ENCODE measurements around the gene KRTCAP3.

Gene KRTCAP3, protein sequence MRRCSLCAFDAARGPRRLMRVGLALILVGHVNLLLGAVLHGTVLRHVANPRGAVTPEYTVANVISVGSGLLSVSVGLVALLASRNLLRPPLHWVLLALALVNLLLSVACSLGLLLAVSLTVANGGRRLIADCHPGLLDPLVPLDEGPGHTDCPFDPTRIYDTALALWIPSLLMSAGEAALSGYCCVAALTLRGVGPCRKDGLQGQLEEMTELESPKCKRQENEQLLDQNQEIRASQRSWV

DNA sequence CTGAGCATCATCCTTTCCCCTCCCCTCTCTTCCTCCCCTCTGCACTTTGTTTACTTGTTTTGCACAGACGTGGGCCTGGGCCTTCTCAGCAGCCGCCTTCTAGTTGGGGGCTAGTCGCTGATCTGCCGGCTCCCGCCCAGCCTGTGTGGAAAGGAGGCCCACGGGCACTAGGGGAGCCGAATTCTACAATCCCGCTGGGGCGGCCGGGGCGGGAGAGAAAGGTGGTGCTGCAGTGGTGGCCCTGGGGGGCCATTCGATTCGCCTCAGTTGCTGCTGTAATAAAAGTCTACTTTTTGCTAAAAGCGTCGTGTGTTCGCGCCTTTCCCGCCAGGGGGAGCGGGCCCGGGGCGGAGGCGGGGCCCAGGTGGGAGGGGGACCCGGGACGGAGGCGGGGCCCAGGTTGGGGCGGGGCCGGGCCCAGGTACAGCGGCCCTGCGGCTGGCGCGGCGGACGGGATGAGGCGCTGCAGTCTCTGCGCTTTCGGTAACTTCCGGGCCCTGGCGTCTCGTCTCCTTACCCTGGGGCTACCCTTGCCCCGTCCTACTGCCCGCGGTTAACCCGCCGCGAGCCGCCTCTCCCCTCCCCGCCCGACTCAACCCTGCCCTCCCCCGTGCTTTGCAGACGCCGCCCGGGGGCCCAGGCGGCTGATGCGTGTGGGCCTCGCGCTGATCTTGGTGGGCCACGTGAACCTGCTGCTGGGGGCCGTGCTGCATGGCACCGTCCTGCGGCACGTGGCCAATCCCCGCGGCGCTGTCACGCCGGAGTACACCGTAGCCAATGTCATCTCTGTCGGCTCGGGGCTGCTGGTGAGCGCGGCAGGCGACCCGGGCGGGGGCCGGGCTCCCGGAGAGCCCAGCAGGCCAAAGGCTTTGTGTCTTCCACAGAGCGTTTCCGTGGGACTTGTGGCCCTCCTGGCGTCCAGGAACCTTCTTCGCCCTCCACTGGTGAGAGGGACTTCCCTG, at the start of gene KRTCAP3:
KRTCAP3 (plus strand) TSS at position 424 of the 962 bp plus-strand sequence; CDS start at position 456, 32 bp downstream.
- peaks cover 37% of the 10 kb centered on the region for H3K36me3 ChIP-seq (ENCODE audit: control insufficient read depth, insufficient read depth, low read length)
- H3K9ac ChIP-seq (ENCODE audit: low read length): no peak within 1 kb of the TSS
- H3K27ac ChIP-seq (ENCODE audit: low read depth, low read length): no peak within 1 kb of the TSS
- no peaks in the 10 kb centered on the region for H3K27me3 ChIP-seq (ENCODE audit: control insufficient read depth, insufficient read depth, low read length)
- H3K4me1 ChIP-seq (ENCODE audit: control insufficient read depth, insufficient read depth, low read length): no peaks in the 10 kb centered on the region
- peak within 1 kb of the TSS; percentile 62 for H3K4me3 ChIP-seq (ENCODE audit: low read length)

DNA sequence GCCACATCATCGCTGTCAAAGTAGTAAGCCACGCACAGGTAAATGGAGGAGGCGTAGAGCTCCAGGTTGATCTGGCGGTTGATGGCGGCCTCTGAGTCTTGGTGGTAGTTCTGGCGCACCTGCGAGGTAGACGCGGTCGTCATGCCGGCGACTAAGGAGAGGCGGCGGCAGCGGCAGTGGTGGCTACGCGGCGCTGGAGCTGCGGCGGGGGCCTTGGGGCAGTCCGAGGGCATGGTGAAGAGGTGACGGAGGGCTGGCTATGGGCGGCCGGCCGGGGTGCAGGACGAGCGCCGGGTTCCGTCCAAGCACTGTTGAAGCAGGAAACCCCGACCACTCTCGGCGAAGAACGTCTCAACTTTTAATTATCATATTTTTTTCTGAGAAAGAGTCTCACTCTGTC, 49.0 kb upstream of the KRTCAP3 start:
- Histone ChIP-seq H3K4me3 (ENCODE audit: low read length) (no peak overlapping the region), H3K4me1 (ENCODE audit: control insufficient read depth, insufficient read depth, low read length) (no peaks in the 10 kb centered on the region), H3K9ac (ENCODE audit: low read length) (no peak overlapping the region), H3K27me3 (ENCODE audit: control insufficient read depth, insufficient read depth, low read length) (no peaks in the 10 kb centered on the region), H3K27ac (ENCODE audit: low read depth, low read length) (no peak overlapping the region), H3K36me3 (ENCODE audit: control insufficient read depth, insufficient read depth, low read length) (no peaks in the 10 kb centered on the region)

DNA sequence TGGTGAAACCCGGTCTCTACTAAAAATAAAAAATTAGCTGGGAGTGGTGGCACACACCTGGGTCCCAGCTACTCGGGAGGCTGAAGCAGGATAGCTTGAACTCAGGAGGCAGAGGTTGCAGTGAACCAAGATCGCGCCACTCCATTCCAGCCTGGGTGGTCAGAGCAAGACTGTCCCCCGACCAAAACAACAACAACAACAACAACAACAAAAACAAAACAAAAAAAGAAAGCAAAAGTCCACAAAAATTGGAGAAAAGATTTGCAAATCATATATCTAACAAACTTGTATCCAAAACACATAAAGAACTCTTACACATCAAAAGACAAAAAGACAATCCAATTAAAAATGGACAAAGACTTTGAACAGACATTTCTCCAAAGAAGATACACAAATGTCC, 43.2 kb upstream of the KRTCAP3 start:
- no peaks in the 10 kb centered on the region for H3K36me3 ChIP-seq (ENCODE audit: control insufficient read depth, insufficient read depth, low read length)
- H3K4me3 ChIP-seq (ENCODE audit: low read length): no peak overlapping the region
- H3K4me1 ChIP-seq (ENCODE audit: control insufficient read depth, insufficient read depth, low read length): no peaks in the 10 kb centered on the region
- H3K27ac ChIP-seq (ENCODE audit: low read depth, low read length): no peak overlapping the region
- no peak overlapping the region for H3K9ac ChIP-seq (ENCODE audit: low read length)
- H3K27me3 ChIP-seq (ENCODE audit: control insufficient read depth, insufficient read depth, low read length): no peaks in the 10 kb centered on the region

DNA sequence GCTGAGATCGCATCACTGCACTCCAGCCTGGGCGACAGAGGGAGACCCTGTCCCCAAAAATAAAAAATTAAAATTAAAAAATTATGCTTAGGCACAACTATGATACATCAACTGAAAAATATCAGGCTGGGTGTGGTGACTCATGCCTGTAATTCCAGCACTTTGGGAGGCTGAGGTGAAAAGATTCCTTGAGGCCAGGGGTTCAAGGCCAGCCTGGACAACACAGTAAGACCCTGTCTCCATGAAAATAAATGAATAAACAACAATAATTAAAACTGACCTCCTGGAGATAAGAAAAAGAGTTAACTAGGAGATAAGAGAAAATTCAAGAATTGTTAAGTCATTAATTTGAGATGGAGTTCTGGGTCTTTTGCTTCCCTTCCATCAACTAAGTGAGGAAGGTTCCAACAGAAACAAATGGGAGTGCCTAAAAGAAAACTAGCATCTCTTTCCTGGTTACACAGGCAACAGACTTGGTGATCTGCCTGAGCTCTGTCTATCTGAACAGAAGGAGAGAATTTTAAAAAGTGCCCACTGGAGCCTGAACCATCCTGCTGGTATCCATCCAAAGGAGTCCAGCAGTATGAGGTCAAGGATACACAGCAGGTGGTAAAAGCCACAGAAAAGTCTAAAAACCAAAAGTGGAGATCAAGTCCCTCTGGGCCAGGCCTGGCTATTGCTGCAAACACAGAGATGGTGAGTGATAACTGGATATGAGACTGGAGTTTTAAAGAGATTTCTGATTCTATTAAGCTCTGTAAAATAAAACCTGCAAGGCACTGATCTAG, 41.6 kb upstream of the KRTCAP3 start:
- H3K4me1 ChIP-seq (ENCODE audit: control insufficient read depth, insufficient read depth, low read length): no peaks in the 10 kb centered on the region
- H3K27ac ChIP-seq (ENCODE audit: low read depth, low read length): no peak overlapping the region
- no peak overlapping the region for H3K9ac ChIP-seq (ENCODE audit: low read length)
- no peaks in the 10 kb centered on the region for H3K27me3 ChIP-seq (ENCODE audit: control insufficient read depth, insufficient read depth, low read length)
- H3K4me3 ChIP-seq (ENCODE audit: low read length): no peak overlapping the region
- no peaks in the 10 kb centered on the region for H3K36me3 ChIP-seq (ENCODE audit: control insufficient read depth, insufficient read depth, low read length)

DNA sequence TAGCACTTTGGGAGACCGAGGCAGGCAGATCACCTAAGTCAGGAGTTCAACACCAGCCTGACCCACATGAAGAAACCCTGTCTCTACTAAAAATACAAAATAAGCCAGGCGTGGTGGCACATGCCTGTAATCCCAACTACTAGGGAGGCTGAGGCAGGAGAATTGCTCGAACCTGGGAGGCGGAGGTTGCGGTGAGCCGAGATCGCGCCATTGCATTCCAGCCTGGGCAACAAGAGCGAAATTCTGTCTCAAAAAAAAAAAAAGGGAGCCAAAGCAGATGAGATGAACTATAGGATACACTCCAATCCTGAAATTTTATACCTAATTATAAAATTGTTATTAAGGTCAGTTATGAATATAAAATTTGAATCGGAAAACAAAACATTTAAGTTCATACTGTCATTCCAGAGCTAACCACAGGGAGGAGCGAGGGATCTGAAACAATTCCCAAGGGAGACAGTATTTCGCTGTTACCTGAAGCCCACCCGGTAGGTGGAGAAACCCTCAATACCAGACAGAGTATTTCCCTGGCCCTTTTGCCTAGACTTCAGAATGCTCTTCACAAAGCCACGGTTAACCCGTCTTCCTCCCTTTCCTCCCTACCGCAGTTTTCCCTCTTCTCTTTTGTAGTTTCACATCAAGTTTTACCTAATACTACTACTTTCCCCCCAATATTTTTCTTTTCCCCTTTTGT, 34.2 kb upstream of the KRTCAP3 start:
- H3K4me1 ChIP-seq (ENCODE audit: control insufficient read depth, insufficient read depth, low read length): peaks cover 9% of the 10 kb centered on the region
- H3K27ac ChIP-seq (ENCODE audit: low read depth, low read length): no peak overlapping the region
- no peaks in the 10 kb centered on the region for H3K36me3 ChIP-seq (ENCODE audit: control insufficient read depth, insufficient read depth, low read length)
- H3K4me3 ChIP-seq (ENCODE audit: low read length): peak overlapping the region; percentile 79
- no peak overlapping the region for H3K9ac ChIP-seq (ENCODE audit: low read length)
- H3K27me3 ChIP-seq (ENCODE audit: control insufficient read depth, insufficient read depth, low read length): no peaks in the 10 kb centered on the region

DNA sequence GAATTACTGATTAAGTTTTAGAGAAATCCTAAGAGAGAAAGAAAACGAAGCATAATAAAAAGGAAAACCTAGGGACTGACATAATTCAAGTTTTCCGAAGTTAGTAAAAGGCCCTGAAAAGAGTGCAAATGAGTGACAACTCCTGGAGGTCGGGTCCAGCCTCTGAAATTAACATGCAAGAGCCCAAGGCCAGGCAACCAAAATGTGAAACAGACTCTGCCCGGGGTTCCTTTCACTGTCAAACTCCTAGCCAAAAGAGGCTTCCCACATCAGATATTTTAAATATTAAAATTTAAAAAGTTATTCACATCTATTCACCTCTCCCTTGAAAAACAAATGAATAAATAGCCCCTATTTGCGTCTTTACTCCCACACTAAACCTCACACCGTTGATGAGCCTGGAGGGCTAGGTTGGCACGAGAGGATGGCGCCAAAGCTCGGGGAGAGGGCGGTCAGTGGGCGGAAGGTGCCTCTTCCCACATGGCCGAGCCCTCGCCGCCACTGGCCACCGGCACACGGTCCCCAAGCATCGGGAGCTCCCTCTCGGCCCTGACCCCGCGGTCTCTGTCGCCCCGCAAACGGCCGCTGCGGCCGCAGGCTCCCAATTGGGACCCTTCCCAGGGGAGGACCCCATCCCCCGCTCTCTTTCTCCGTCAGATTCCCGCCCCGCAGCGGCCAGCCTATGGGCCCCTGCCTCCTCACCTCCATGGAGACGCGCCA, 33.4 kb upstream of the KRTCAP3 start:
- Histone ChIP-seq H3K36me3 (ENCODE audit: control insufficient read depth, insufficient read depth, low read length) (no peaks in the 10 kb centered on the region), H3K9ac (ENCODE audit: low read length) (peak overlapping the region; percentile 68), H3K4me1 (ENCODE audit: control insufficient read depth, insufficient read depth, low read length) (peaks cover 9% of the 10 kb centered on the region), H3K27me3 (ENCODE audit: control insufficient read depth, insufficient read depth, low read length) (no peaks in the 10 kb centered on the region), H3K4me3 (ENCODE audit: low read length) (peak overlapping the region; percentile 79), H3K27ac (ENCODE audit: low read depth, low read length) (peak overlapping the region; percentile 63)

DNA sequence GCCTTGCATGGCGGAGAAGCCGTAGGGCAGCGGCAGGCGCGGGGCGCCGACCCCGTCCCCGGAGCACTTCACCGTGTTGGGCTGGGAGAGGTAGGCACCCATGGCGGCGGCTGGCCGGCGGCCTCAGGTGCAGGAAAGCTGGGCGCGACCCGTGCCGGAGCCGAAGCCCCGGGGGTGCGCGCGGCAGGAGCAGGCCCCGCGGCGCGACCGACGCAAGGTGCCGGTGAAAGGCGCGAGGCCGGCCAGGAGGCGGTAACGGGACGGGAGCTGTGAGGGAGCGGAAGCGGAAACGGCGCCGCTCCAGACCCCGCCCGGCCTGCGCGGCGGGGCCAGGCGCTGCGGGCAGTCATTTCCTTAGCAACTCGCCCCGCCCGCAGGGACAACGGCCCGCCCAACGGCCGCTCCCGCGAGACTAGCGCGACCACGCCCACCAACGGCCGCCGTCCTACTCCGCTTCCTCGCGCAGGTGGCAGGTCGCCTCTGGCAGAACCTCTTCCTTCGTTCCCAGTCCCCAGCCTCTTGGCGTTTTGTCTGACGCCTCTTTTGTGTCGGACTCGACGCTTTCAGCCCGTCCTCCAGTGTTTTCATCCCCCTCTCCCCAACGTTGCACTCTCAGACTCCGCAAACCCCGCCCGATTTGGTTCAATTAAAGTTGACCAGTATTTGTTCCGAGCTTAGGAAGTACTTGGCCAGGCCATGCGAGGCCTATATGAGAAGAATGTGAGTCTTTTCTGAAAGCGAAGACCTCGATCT, 32.7 kb upstream of the KRTCAP3 start, which contains the start of gene PPM1G:
PPM1G (minus strand) TSS at position 271 of the 753 bp plus-strand sequence; CDS start at position 102, 169 bp downstream.
- Histone ChIP-seq H3K27ac (ENCODE audit: low read depth, low read length) (peak within 1 kb of the TSS; percentile 79), H3K4me1 (ENCODE audit: control insufficient read depth, insufficient read depth, low read length) (peaks cover 9% of the 10 kb centered on the region), H3K36me3 (ENCODE audit: control insufficient read depth, insufficient read depth, low read length) (no peaks in the 10 kb centered on the region), H3K9ac (ENCODE audit: low read length) (peak within 1 kb of the TSS; percentile 68), H3K27me3 (ENCODE audit: control insufficient read depth, insufficient read depth, low read length) (no peaks in the 10 kb centered on the region), H3K4me3 (ENCODE audit: low read length) (peak within 1 kb of the TSS; percentile 93)

DNA sequence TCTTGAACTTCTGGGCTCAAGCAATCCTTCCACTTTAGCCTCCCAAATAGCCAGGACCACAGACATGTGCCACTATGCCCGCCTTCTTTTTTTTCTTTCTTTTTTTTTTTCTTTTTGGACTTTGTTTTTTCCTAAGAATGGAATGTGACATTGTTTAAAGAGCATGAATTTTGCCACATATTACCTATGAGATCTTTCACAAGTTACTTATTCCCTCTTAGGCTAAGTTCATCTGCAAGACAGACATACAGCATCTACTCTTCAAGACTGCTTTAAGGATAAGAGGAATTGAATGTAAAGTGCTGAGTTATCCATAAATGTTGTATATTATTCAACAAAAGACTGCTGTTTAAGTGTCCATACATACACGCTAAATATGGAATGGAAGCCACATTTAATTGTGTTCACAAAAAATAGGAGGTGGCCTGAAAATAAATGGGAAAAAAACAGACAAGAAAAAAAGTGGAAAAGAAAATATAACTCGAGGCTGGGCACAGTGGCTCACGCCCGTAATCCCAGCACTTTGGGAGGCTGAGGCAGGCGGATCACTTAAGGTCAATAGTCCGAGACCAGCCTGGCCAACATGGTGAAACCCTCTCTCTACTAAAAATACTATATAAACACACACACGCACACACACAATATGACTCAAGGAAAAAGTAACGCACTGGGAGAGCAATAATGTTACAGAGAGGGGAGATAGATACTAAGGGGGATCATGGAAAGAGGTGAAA, 29.6 kb upstream of the KRTCAP3 start:
- Histone ChIP-seq H3K4me1 (ENCODE audit: control insufficient read depth, insufficient read depth, low read length) (peaks cover 8% of the 10 kb centered on the region), H3K27me3 (ENCODE audit: control insufficient read depth, insufficient read depth, low read length) (no peaks in the 10 kb centered on the region), H3K4me3 (ENCODE audit: low read length) (no peak overlapping the region), H3K9ac (ENCODE audit: low read length) (no peak overlapping the region), H3K27ac (ENCODE audit: low read depth, low read length) (no peak overlapping the region), H3K36me3 (ENCODE audit: control insufficient read depth, insufficient read depth, low read length) (no peaks in the 10 kb centered on the region)

DNA sequence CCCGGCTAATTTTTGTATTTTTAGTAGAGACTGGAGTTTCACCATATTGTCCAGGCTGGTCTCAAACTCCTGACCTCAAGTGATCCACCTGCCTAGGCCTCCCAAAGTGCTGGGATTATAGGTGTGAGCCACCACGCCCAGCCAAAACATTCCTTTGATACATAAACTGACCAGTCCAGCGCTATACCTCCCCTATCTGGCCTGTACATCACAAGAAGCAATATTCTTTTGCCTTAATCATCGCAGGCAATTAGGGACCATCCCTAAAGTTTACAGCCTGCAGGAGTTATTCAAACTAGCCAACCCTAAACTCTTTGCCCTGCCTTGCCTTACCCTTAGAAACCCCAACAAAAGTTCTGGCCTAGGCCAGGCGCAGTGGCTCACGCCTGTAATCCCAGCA, 26.0 kb upstream of the KRTCAP3 start:
- Histone ChIP-seq H3K9ac (ENCODE audit: low read length) (no peak overlapping the region), H3K36me3 (ENCODE audit: control insufficient read depth, insufficient read depth, low read length) (no peaks in the 10 kb centered on the region), H3K27ac (ENCODE audit: low read depth, low read length) (no peak overlapping the region), H3K4me1 (ENCODE audit: control insufficient read depth, insufficient read depth, low read length) (no peaks in the 10 kb centered on the region), H3K4me3 (ENCODE audit: low read length) (no peak overlapping the region), H3K27me3 (ENCODE audit: control insufficient read depth, insufficient read depth, low read length) (no peaks in the 10 kb centered on the region)

DNA sequence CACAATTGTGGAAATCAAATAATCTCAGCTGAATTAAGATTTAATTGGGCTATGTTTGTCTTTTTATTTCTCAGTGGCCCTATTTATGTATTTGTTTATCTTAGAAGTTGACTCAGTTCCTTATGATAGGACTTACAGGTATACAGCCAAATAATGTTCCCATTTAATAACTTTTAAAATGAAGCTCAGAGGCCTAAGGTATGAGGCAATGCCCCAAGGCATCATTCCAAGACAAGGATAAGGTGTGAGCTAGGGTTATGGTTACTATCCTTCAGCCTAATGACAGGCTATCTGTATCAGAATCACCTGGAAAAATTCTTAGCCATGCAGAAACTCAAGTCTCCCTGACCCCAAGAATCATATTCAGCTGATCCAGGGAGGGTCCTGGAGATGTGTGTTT, 21.2 kb upstream of the KRTCAP3 start:
- H3K4me1 ChIP-seq (ENCODE audit: control insufficient read depth, insufficient read depth, low read length): no peaks in the 10 kb centered on the region
- no peaks in the 10 kb centered on the region for H3K27me3 ChIP-seq (ENCODE audit: control insufficient read depth, insufficient read depth, low read length)
- no peaks in the 10 kb centered on the region for H3K36me3 ChIP-seq (ENCODE audit: control insufficient read depth, insufficient read depth, low read length)
- H3K4me3 ChIP-seq (ENCODE audit: low read length): no peak overlapping the region
- no peak overlapping the region for H3K9ac ChIP-seq (ENCODE audit: low read length)
- no peak overlapping the region for H3K27ac ChIP-seq (ENCODE audit: low read depth, low read length)

Data from rectal smooth muscle tissue (tissue), 1 donor.